ENCODE data around the gene PAGE2. TPM values are rescaled to one million over a fixed set of nuclear protein-coding genes. Genes with fewer than 3 reads are reported as not detected.

The PAGE2 gene
- total and polyA plus RNA-seq, 2 of the 13 experiments (the other 11 are each of a cell fraction or from before 2014, with no cell fraction given) = not detected

GRCh38 chrX:55111578-55112254, 22.9 kb downstream of the PAGE2 start (continued):
- TF ChIP-seq, protein P1, sequence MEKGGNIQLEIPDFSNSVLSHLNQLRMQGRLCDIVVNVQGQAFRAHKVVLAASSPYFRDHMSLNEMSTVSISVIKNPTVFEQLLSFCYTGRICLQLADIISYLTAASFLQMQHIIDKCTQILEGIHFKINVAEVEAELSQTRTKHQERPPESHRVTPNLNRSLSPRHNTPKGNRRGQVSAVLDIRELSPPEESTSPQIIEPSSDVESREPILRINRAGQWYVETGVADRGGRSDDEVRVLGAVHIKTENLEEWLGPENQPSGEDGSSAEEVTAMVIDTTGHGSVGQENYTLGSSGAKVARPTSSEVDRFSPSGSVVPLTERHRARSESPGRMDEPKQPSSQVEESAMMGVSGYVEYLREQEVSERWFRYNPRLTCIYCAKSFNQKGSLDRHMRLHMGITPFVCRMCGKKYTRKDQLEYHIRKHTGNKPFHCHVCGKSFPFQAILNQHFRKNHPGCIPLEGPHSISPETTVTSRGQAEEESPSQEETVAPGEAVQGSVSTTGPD (CRISPR knock-in tag; IDR thresholded peaks at IDR 0.05) = no peak
- TF ChIP-seq, protein P2, sequence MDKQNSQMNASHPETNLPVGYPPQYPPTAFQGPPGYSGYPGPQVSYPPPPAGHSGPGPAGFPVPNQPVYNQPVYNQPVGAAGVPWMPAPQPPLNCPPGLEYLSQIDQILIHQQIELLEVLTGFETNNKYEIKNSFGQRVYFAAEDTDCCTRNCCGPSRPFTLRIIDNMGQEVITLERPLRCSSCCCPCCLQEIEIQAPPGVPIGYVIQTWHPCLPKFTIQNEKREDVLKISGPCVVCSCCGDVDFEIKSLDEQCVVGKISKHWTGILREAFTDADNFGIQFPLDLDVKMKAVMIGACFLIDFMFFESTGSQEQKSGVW (CRISPR knock-in tag; IDR thresholded peaks at IDR 0.05; ENCODE audit: borderline replicate concordance) = no peak
- TF ChIP-seq YEATS2 (CRISPR knock-in tag; IDR thresholded peaks at IDR 0.05; ENCODE audit: borderline replicate concordance) = no peak
- TF ChIP-seq, protein P3, sequence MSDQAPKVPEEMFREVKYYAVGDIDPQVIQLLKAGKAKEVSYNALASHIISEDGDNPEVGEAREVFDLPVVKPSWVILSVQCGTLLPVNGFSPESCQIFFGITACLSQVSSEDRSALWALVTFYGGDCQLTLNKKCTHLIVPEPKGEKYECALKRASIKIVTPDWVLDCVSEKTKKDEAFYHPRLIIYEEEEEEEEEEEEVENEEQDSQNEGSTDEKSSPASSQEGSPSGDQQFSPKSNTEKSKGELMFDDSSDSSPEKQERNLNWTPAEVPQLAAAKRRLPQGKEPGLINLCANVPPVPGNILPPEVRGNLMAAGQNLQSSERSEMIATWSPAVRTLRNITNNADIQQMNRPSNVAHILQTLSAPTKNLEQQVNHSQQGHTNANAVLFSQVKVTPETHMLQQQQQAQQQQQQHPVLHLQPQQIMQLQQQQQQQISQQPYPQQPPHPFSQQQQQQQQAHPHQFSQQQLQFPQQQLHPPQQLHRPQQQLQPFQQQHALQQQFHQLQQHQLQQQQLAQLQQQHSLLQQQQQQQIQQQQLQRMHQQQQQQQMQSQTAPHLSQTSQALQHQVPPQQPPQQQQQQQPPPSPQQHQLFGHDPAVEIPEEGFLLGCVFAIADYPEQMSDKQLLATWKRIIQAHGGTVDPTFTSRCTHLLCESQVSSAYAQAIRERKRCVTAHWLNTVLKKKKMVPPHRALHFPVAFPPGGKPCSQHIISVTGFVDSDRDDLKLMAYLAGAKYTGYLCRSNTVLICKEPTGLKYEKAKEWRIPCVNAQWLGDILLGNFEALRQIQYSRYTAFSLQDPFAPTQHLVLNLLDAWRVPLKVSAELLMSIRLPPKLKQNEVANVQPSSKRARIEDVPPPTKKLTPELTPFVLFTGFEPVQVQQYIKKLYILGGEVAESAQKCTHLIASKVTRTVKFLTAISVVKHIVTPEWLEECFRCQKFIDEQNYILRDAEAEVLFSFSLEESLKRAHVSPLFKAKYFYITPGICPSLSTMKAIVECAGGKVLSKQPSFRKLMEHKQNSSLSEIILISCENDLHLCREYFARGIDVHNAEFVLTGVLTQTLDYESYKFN (CRISPR knock-in tag; conservative IDR thresholded peaks at IDR 0.05) = peak; percentile 68
- no peak for TF ChIP-seq PREB (CRISPR knock-in tag; IDR thresholded peaks at IDR 0.05)
- no peak for TF ChIP-seq MTA1 (CRISPR knock-in tag; IDR thresholded peaks at IDR 0.05; ENCODE audit: borderline replicate concordance)
- no peak for TF ChIP-seq PRDM10 (CRISPR knock-in tag; IDR thresholded peaks at IDR 0.05; ENCODE audit: low read depth)
- no peak for TF ChIP-seq GABPA (IDR thresholded peaks at IDR 0.05; ENCODE audit: low read depth, low read length)
- TF ChIP-seq GABPA (CRISPR knock-in tag; IDR thresholded peaks at IDR 0.05; ENCODE audit: low read depth) = 0 out of 2 replicates have a peak, but pooled peaks have one; percentile 14
- no peak for TF ChIP-seq ZNF674 (CRISPR knock-in tag; IDR thresholded peaks at IDR 0.05; ENCODE audit: low read depth)
- TF ChIP-seq ELF3 (CRISPR knock-in tag; IDR thresholded peaks at IDR 0.05) = no peak
- TF ChIP-seq, protein P4, sequence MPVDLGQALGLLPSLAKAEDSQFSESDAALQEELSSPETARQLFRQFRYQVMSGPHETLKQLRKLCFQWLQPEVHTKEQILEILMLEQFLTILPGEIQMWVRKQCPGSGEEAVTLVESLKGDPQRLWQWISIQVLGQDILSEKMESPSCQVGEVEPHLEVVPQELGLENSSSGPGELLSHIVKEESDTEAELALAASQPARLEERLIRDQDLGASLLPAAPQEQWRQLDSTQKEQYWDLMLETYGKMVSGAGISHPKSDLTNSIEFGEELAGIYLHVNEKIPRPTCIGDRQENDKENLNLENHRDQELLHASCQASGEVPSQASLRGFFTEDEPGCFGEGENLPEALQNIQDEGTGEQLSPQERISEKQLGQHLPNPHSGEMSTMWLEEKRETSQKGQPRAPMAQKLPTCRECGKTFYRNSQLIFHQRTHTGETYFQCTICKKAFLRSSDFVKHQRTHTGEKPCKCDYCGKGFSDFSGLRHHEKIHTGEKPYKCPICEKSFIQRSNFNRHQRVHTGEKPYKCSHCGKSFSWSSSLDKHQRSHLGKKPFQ (CRISPR knock-in tag; IDR thresholded peaks at IDR 0.05; ENCODE audit: insufficient replicate concordance) = no peak
- no peak for TF ChIP-seq SP2 (CRISPR knock-in tag; IDR thresholded peaks at IDR 0.05)
- TF ChIP-seq, protein P5, sequence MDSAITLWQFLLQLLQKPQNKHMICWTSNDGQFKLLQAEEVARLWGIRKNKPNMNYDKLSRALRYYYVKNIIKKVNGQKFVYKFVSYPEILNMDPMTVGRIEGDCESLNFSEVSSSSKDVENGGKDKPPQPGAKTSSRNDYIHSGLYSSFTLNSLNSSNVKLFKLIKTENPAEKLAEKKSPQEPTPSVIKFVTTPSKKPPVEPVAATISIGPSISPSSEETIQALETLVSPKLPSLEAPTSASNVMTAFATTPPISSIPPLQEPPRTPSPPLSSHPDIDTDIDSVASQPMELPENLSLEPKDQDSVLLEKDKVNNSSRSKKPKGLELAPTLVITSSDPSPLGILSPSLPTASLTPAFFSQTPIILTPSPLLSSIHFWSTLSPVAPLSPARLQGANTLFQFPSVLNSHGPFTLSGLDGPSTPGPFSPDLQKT (CRISPR knock-in tag; IDR thresholded peaks at IDR 0.05; ENCODE audit: borderline replicate concordance) = no peak
